Stomach (tissue), 4 donors: ENCODE results near the gene ATXN1.

ENCODE experiments used
- CTCF ChIP-seq, 7 experiments: fragments of 450-650 bp in 4 of 7; fragments of 200-600 bp in 3 of 7; sonication (generic) in 3 of 7; IDR thresholded peaks; one replicate each; pipeline ENCODE4 v1.5.1; 2016 to 2019; ENCODE audit warnings: antibody characterized with exemption in 7 of 7, control low read depth in 2 of 7, mild to moderate bottlenecking in 1 of 7
- EP300 ChIP-seq: sonication (generic); formaldehyde crosslinking; IDR thresholded peaks from one replicate; pipeline ENCODE4 v1.6.1; 2017; ENCODE audit warnings: antibody characterized with exemption

DNA sequence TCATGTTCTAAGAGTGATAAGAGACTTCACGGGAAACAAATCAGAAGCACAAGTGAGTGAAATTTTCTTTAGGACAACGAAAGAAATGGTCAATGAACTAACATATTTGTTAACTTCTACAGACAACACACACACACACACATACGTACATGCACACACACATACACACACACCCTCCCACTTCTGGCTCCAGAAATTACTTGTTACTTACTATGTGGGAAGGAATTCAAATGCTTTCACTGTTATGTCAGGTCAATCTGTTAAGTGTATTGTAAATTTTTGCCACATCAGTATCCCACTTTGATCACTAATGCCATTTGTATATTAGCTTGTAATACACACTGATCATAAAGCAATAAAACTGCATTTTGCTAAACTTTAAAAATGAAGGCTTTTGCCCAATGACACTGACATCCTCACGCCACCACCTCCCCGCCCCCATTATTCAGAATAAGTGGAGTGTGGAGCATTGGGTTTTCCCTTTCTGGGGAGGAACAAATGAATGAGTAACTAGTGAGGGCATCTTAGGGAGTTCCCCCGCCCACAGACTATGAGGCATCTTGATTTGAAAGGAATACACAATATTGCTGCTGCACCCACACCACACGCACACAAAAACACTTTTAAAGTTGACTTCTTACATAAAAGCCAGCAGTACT, 76.2 kb downstream of the ATXN1 start:
- TF ChIP-seq CTCF (IDR thresholded peaks at IDR 0.05) (no peak), EP300 (no peak)
